A673 (cell line): Measurements from ENCODE around the gene PIAS1.

Experiments used
- EZH2 ChIP-seq: fragments of 200-600 bp; sonication (generic); IDR thresholded peaks from 2 replicates; pipeline ENCODE4 v1.6.1; 2017; ENCODE audit warnings: borderline replicate concordance, low read depth, mild to moderate bottlenecking, mixed read lengths, antibody characterized with exemption, low read length; ENCODE audit not compliant: poor library complexity, severe bottlenecking
- TF ChIP-seq, protein P1 (sequence below): fragments of 300-800, 200-600 bp; sonication (generic); conservative IDR thresholded peaks from 2 replicates; pipeline ENCODE4 v1.5.1; 2017; ENCODE audit warnings: low read depth, mild to moderate bottlenecking, antibody characterized with exemption, low read length, moderate library complexity, mixed read lengths

DNA sequence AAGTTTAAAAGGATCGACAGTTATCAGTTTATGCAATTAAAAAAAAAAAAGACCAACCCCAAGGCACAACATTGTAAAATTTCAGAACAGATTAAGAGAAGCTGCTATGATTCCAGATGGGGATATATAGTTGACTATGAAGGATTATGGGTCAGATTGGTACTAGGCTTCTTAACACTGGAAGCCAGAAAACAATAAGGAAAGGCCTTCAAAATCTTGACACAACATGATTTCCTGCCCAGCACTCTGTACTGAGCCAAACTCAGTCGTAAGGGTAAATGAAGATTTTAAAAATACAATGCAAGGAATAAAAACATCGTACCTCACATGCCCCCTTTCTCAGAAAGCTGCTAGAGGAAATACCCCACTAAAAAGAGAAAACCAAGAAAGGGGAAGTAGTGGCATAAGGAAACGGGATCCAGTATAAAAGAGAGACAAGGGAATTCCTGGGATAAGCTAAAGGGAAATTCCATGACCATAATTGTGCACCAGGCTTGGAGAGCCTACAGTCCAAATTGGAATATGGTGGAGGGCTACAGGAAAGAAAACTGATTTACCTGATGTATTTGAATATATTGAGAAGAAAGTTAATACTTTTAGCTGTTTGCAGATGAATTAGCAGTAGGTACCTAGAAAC, 27.9 kb downstream of the PIAS1 start:
- TF ChIP-seq, protein P1, sequence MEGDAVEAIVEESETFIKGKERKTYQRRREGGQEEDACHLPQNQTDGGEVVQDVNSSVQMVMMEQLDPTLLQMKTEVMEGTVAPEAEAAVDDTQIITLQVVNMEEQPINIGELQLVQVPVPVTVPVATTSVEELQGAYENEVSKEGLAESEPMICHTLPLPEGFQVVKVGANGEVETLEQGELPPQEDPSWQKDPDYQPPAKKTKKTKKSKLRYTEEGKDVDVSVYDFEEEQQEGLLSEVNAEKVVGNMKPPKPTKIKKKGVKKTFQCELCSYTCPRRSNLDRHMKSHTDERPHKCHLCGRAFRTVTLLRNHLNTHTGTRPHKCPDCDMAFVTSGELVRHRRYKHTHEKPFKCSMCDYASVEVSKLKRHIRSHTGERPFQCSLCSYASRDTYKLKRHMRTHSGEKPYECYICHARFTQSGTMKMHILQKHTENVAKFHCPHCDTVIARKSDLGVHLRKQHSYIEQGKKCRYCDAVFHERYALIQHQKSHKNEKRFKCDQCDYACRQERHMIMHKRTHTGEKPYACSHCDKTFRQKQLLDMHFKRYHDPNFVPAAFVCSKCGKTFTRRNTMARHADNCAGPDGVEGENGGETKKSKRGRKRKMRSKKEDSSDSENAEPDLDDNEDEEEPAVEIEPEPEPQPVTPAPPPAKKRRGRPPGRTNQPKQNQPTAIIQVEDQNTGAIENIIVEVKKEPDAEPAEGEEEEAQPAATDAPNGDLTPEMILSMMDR: no peak
- TF ChIP-seq EZH2: no peak
